ENCODE data around the gene SLC25A25. TPM values are rescaled to one million over a fixed set of nuclear protein-coding genes. Genes with fewer than 3 reads are reported as not detected.
A peak's percentile ranks its signal among the peaks of the same experiment; 100 is the strongest.
"Not testable (repeated sequence)": the region's sequence is repeated elsewhere in the genome, so short reads cannot be mapped to it uniquely, and the experiment has no call there.

SLC25A25 gene
- total and polyA plus RNA-seq, 5 donors from 2014 or later: 11.3 to 13.8 (median 12.0) TPM

- peak overlapping the region; percentile 77 for H3K4me3 ChIP-seq (ENCODE audit: low read depth, low read length)
Measured at GRCh38 chr9:128026255-128026772, 41.7 kb upstream of the SLC25A25 start.

GRCh38 chr9:128026773-128027541 lies 41.1 kb upstream of the SLC25A25 start:
- Mint-ChIP-seq H3K4me3 (peak overlapping the region; percentile 81 to 92 (median 88)), H3K36me3 (peaks cover 5% of the 10 kb centered on the region), H3K9me3 (peaks cover 0 to 3% (median 0%) of the 10 kb centered on the region in 7 donors), H3K27ac (peak overlapping the region; percentile 99), H3K4me1 (peaks cover 28 to 93% (median 65%) of the 10 kb centered on the region in 4 donors), H3K27me3 (peaks cover 19% of the 10 kb centered on the region)
- Histone ChIP-seq H3K9me3 (ENCODE audit: control insufficient read depth in 2 of 2, low read length in 2 of 2) (no peaks in the 10 kb centered on the region), H3K27ac (ENCODE audit: insufficient read depth, low read length, poor library complexity, severe bottlenecking) (peak overlapping the region; percentile 98), H3K27me3 (ENCODE audit: control insufficient read depth, insufficient read depth, low read length) (no peaks in the 10 kb centered on the region), H3K4me1 (ENCODE audit: control insufficient read depth, insufficient read depth, low read length, poor library complexity, severe bottlenecking) (peaks cover 91% of the 10 kb centered on the region), H3K4me3 (ENCODE audit: low read depth, low read length) (peak overlapping the region; percentile 77), H3K36me3 (ENCODE audit: control insufficient read depth, insufficient read depth, low read length) (no peaks in the 10 kb centered on the region)
- peak in 1 of 2 donors; percentile 1 for ATAC-seq (ENCODE audit: low read depth in 2 of 2)
- peak; percentile 25 to 81 (median 56) for DNase-seq

More at GRCh38 chr9:128026255-128026772, 41.7 kb upstream of the SLC25A25 start:
- peaks cover 0 to 3% (median 0%) of the 10 kb centered on the region in 7 donors for H3K9me3 Mint-ChIP-seq
- DNase-seq: peak; percentile 84 to 98 (median 94)
- H3K27me3 Mint-ChIP-seq: peaks cover 19% of the 10 kb centered on the region
- peak; percentile 78 to 80 for ATAC-seq (ENCODE audit: low read depth in 2 of 2)
- Histone ChIP-seq H3K36me3 (ENCODE audit: control insufficient read depth, insufficient read depth, low read length) (no peaks in the 10 kb centered on the region), H3K27ac (ENCODE audit: insufficient read depth, low read length, poor library complexity, severe bottlenecking) (peak overlapping the region; percentile 98), H3K27me3 (ENCODE audit: control insufficient read depth, insufficient read depth, low read length) (no peaks in the 10 kb centered on the region), H3K4me1 (ENCODE audit: control insufficient read depth, insufficient read depth, low read length, poor library complexity, severe bottlenecking) (peaks cover 91% of the 10 kb centered on the region), H3K9me3 (ENCODE audit: control insufficient read depth in 2 of 2, low read length in 2 of 2) (no peaks in the 10 kb centered on the region)
- H3K4me1 Mint-ChIP-seq: peaks cover 30 to 93% (median 65%) of the 10 kb centered on the region in 4 donors
- peak overlapping the region; percentile 99 for H3K27ac Mint-ChIP-seq
- H3K36me3 Mint-ChIP-seq: peaks cover 5% of the 10 kb centered on the region
- H3K4me3 Mint-ChIP-seq: peak overlapping the region; percentile 81 to 92 (median 88)

DNA sequence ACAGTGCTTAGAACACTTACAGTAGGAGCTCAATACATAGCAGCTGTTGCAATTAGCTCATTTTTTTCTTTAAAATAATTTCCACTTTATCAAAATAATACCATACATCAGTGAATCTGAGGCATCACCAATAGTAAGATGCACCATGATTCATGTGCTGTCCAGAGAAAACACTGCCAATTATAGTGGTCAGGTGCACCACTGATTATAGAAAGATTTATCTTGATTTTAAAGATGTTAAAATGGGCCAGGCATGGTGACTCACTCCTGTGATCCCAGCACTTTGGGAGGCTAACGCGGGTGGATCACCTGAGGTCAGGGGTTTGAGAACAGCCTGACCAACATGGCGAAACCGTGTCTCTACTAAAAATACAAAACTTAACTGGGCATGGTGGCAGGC lies 40.3 kb upstream of the SLC25A25 start:
- peak overlapping the region; percentile 99 for H3K27ac Mint-ChIP-seq
- peak overlapping the region; percentile 77 for H3K4me3 ChIP-seq (ENCODE audit: low read depth, low read length)

GRCh38 chr9:128033609-128034008 lies 34.4 kb upstream of the SLC25A25 start:
- Histone ChIP-seq H3K27ac (ENCODE audit: insufficient read depth, low read length, poor library complexity, severe bottlenecking) (peak overlapping the region; percentile 98), H3K4me1 (ENCODE audit: control insufficient read depth, insufficient read depth, low read length, poor library complexity, severe bottlenecking) (peaks cover 67% of the 10 kb centered on the region), H3K27me3 (ENCODE audit: control insufficient read depth, insufficient read depth, low read length) (no peaks in the 10 kb centered on the region), H3K36me3 (ENCODE audit: control insufficient read depth, insufficient read depth, low read length) (no peaks in the 10 kb centered on the region), H3K9me3 (ENCODE audit: control insufficient read depth in 2 of 2, low read length in 2 of 2) (no peaks in the 10 kb centered on the region), H3K4me3 (ENCODE audit: low read depth, low read length) (peak overlapping the region; percentile 40)
- peaks cover 0 to 3% (median 0%) of the 10 kb centered on the region in 7 donors for H3K9me3 Mint-ChIP-seq
- peaks cover 10% of the 10 kb centered on the region for H3K27me3 Mint-ChIP-seq
- DNase-seq (peak in 1 of 3 donors; percentile 60), ATAC-seq (ENCODE audit: low read depth in 2 of 2) (no peak)
- H3K4me1 Mint-ChIP-seq: peaks cover 11 to 56% (median 32%) of the 10 kb centered on the region in 4 donors
- no peaks in the 10 kb centered on the region for H3K36me3 Mint-ChIP-seq
- peak overlapping the region in 3 of 4 donors; percentile 52 to 87 (median 80) for H3K4me3 Mint-ChIP-seq
- H3K27ac Mint-ChIP-seq: peak overlapping the region; percentile 95 to 99 (median 97)

More for the DNA sequence above, 40.3 kb upstream of the SLC25A25 start:
- Mint-ChIP-seq H3K9me3 (peaks cover 0 to 3% (median 0%) of the 10 kb centered on the region in 7 donors), H3K4me3 (peak overlapping the region; percentile 81 to 92 (median 88)), H3K27me3 (peaks cover 19% of the 10 kb centered on the region), H3K4me1 (peaks cover 21 to 91% (median 64%) of the 10 kb centered on the region in 4 donors), H3K36me3 (peaks cover 5% of the 10 kb centered on the region)
- DNase-seq: no peak
- H3K4me1 ChIP-seq (ENCODE audit: control insufficient read depth, insufficient read depth, low read length, poor library complexity, severe bottlenecking): peaks cover 91% of the 10 kb centered on the region
- peak overlapping the region; percentile 98 for H3K27ac ChIP-seq (ENCODE audit: insufficient read depth, low read length, poor library complexity, severe bottlenecking)
- no peaks in the 10 kb centered on the region for H3K27me3 ChIP-seq (ENCODE audit: control insufficient read depth, insufficient read depth, low read length)
- no peaks in the 10 kb centered on the region for H3K9me3 ChIP-seq (ENCODE audit: control insufficient read depth in 2 of 2, low read length in 2 of 2)
- ATAC-seq (ENCODE audit: low read depth in 2 of 2): no peak
- no peaks in the 10 kb centered on the region for H3K36me3 ChIP-seq (ENCODE audit: control insufficient read depth, insufficient read depth, low read length)

DNA sequence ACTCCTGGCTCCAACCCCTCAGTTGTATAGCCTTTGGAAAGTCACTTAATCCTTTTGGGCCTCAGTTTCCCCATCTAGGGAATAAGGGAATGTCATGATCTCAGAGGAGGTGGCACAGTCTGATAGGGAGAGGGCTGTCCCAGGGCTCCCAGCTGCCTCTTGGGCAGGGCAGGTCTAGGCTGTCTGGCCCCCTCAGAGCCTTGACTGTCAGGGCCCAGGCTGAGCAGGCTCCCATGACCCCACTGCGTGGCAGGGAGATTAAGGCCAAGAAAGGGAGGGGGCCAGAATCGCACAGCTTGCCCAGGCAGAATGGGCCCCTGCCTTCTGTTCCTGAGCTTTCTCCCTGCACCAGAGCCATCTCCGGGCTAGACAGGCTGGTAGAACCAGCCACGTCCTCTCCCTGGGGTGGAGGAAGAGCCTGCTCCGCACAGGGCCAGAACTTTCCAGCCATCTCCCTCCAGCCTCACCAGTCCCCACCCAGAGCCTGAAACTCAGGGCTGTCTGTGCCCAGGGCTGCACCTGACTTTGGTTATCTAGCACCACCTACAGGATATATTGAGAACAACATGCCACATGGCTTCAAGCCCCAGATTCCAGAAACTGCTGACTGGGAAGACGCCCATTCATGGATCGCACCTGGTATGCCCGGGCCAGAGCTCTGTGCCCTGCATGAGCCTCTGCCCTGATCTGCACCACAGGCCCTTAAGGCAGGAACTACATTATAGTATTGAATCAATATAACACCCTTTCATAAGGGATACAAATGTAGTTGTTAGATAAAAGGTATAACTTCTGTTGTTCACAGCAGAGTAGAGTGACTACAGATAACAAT lies 33.0 kb upstream of the SLC25A25 start:
- peak; percentile 61 to 85 (median 83) for DNase-seq
- peak; percentile 55 for ATAC-seq (ENCODE audit: low read depth in 2 of 2)
- H3K4me1 Mint-ChIP-seq: peaks cover 11 to 44% (median 27%) of the 10 kb centered on the region in 4 donors
- H3K9me3 Mint-ChIP-seq: peaks cover 0 to 3% (median 0%) of the 10 kb centered on the region in 7 donors
- Histone ChIP-seq H3K36me3 (ENCODE audit: control insufficient read depth, insufficient read depth, low read length) (no peaks in the 10 kb centered on the region), H3K27ac (ENCODE audit: insufficient read depth, low read length, poor library complexity, severe bottlenecking) (peak overlapping the region; percentile 57), H3K4me3 (ENCODE audit: low read depth, low read length) (no peak overlapping the region), H3K27me3 (ENCODE audit: control insufficient read depth, insufficient read depth, low read length) (no peaks in the 10 kb centered on the region), H3K9me3 (ENCODE audit: control insufficient read depth in 2 of 2, low read length in 2 of 2) (no peaks in the 10 kb centered on the region), H3K4me1 (ENCODE audit: control insufficient read depth, insufficient read depth, low read length, poor library complexity, severe bottlenecking) (peaks cover 53% of the 10 kb centered on the region)
- peaks cover 8% of the 10 kb centered on the region for H3K27me3 Mint-ChIP-seq
- H3K27ac Mint-ChIP-seq: peak overlapping the region; percentile 81 to 95 (median 92)
- peak overlapping the region; percentile 64 to 81 (median 73) for H3K4me3 Mint-ChIP-seq
- no peaks in the 10 kb centered on the region for H3K36me3 Mint-ChIP-seq

- H3K27me3 ChIP-seq (ENCODE audit: control insufficient read depth, insufficient read depth, low read length); H3K36me3 Mint-ChIP-seq; H3K27ac Mint-ChIP-seq; H3K4me3 ChIP-seq (ENCODE audit: low read depth, low read length); DNase-seq; H3K27me3 Mint-ChIP-seq; H3K27ac ChIP-seq (ENCODE audit: insufficient read depth, low read length, poor library complexity, severe bottlenecking); H3K9me3 Mint-ChIP-seq; H3K36me3 ChIP-seq (ENCODE audit: control insufficient read depth, insufficient read depth, low read length); ATAC-seq (ENCODE audit: low read depth in 2 of 2); H3K4me3 Mint-ChIP-seq; H3K9me3 ChIP-seq (ENCODE audit: control insufficient read depth in 2 of 2, low read length in 2 of 2): not testable (repeated sequence)
- peaks cover 39% of the 10 kb centered on the region for H3K4me1 ChIP-seq (ENCODE audit: control insufficient read depth, insufficient read depth, low read length, poor library complexity, severe bottlenecking)
- peaks cover 6 to 34% (median 20%) of the 10 kb centered on the region in 4 donors for H3K4me1 Mint-ChIP-seq
Measured at GRCh38 chr9:128036522-128036921, 31.5 kb upstream of the SLC25A25 start.

- not testable (repeated sequence) for H3K36me3 ChIP-seq (ENCODE audit: control insufficient read depth, insufficient read depth, low read length); H3K27ac ChIP-seq (ENCODE audit: insufficient read depth, low read length, poor library complexity, severe bottlenecking); H3K4me1 ChIP-seq (ENCODE audit: control insufficient read depth, insufficient read depth, low read length, poor library complexity, severe bottlenecking); ATAC-seq (ENCODE audit: low read depth in 2 of 2); H3K4me1 Mint-ChIP-seq; H3K27me3 Mint-ChIP-seq; H3K36me3 Mint-ChIP-seq; H3K27me3 ChIP-seq (ENCODE audit: control insufficient read depth, insufficient read depth, low read length); H3K9me3 Mint-ChIP-seq; H3K4me3 ChIP-seq (ENCODE audit: low read depth, low read length); H3K4me3 Mint-ChIP-seq; H3K27ac Mint-ChIP-seq; H3K9me3 ChIP-seq (ENCODE audit: control insufficient read depth in 2 of 2, low read length in 2 of 2); DNase-seq
Measured at GRCh38 chr9:128040783-128041182, 27.2 kb upstream of the SLC25A25 start.

Data from CD4-positive, CD25-positive, alpha-beta regulatory T cell (primary cell).